ENCODE data around the gene EGFL8. TPM values are rescaled to one million over a fixed set of nuclear protein-coding genes. Genes with fewer than 3 reads are reported as not detected.
A peak's percentile ranks its signal among the peaks of the same experiment; 100 is the strongest.

EGFL8 gene
- total and polyA plus RNA-seq, 4 donors: 1.8 to 8.2 (median 1.9) TPM

GRCh38 chr6:32117461-32117860 is 46.9 kb upstream of the EGFL8 start (continued):
- TF ChIP-seq MAX (IDR thresholded peaks at IDR 0.05) (no peak), CTCF (IDR thresholded peaks at IDR 0.05; ENCODE audit: low read depth, low read length, missing input control) (no peak), FOXA1 (IDR thresholded peaks at IDR 0.05) (no peak), HNF4G (IDR thresholded peaks at IDR 0.05) (no peak), TAF1 (conservative IDR thresholded peaks at IDR 0.05) (no peak), SP1 (IDR thresholded peaks at IDR 0.05) (no peak), NR2F2 (IDR thresholded peaks at IDR 0.05) (no peak), JUND (IDR thresholded peaks at IDR 0.05) (no peak), YY1 (IDR thresholded peaks at IDR 0.05) (no peak)

- no peak overlapping the region for H3K4me3 ChIP-seq (ENCODE audit: low read depth in 1 of 3, low read length in 3 of 3)
- peak; percentile 48 to 69 for TF ChIP-seq HNF4A (conservative IDR thresholded peaks at IDR 0.05)
- TF ChIP-seq RAD21 (IDR thresholded peaks at IDR 0.05): peak; percentile 88 to 92
- peak; percentile 97 for TF ChIP-seq CTCF (IDR thresholded peaks at IDR 0.05; ENCODE audit: low read depth, low read length, missing input control)
- TF ChIP-seq TAF1 (conservative IDR thresholded peaks at IDR 0.05): no peak
- TF ChIP-seq SP1 (IDR thresholded peaks at IDR 0.05): peak; percentile 51
- H3K9ac ChIP-seq (ENCODE audit: low read depth in 1 of 2, low read length in 2 of 2): no peak overlapping the region
- H3K27me3 ChIP-seq (ENCODE audit: control insufficient read depth in 4 of 4, insufficient read depth in 4 of 4, low read length in 3 of 4): no peaks in the 10 kb centered on the region
- peaks cover 13 to 42% (median 33%) of the 10 kb centered on the region in 4 donors for H3K36me3 ChIP-seq (ENCODE audit: control insufficient read depth in 4 of 4, insufficient read depth in 3 of 4, low read depth in 1 of 4, low read length in 3 of 4)
- no peaks in the 10 kb centered on the region for H3K9me3 ChIP-seq (ENCODE audit: control insufficient read depth in 4 of 4, low read length in 3 of 4)
- peak; percentile 88 for DNase-seq (ENCODE audit: low spot score)
- H3K4me1 ChIP-seq (ENCODE audit: control insufficient read depth in 4 of 4, insufficient read depth in 4 of 4, low read length in 3 of 4): peaks cover 0 to 14% (median 11%) of the 10 kb centered on the region in 4 donors
- 13% methylated on average over 17 of the region's 17 CpGs for WGBS
- H3K27ac ChIP-seq (ENCODE audit: low read depth in 1 of 2, low read length in 2 of 2): peak overlapping the region; percentile 49 to 50
Measured at GRCh38 chr6:32118782-32119628, 45.4 kb upstream of the EGFL8 start.

- H3K4me1 ChIP-seq (ENCODE audit: control insufficient read depth in 4 of 4, insufficient read depth in 4 of 4, low read length in 3 of 4): peaks cover 0 to 14% (median 9%) of the 10 kb centered on the region in 4 donors
- H3K27ac ChIP-seq (ENCODE audit: low read depth in 1 of 2, low read length in 2 of 2): no peak overlapping the region
- H3K9me3 ChIP-seq (ENCODE audit: control insufficient read depth in 4 of 4, low read length in 3 of 4): no peaks in the 10 kb centered on the region
- no peaks in the 10 kb centered on the region for H3K27me3 ChIP-seq (ENCODE audit: control insufficient read depth in 4 of 4, insufficient read depth in 4 of 4, low read length in 3 of 4)
- no peak overlapping the region for H3K4me3 ChIP-seq (ENCODE audit: low read depth in 1 of 3, low read length in 3 of 3)
- DNase-seq (ENCODE audit: low spot score): no peak
- peaks cover 13 to 44% (median 37%) of the 10 kb centered on the region in 4 donors for H3K36me3 ChIP-seq (ENCODE audit: control insufficient read depth in 4 of 4, insufficient read depth in 3 of 4, low read depth in 1 of 4, low read length in 3 of 4)
- H3K9ac ChIP-seq (ENCODE audit: low read depth in 1 of 2, low read length in 2 of 2): no peak overlapping the region
- 89% methylated on average over 12 of the region's 12 CpGs for WGBS
- no peak for TF ChIP-seq HNF4A (conservative IDR thresholded peaks at IDR 0.05)
- no peak for TF ChIP-seq NR2F2 (IDR thresholded peaks at IDR 0.05)
- no peak for TF ChIP-seq GABPA (IDR thresholded peaks at IDR 0.05 in 1 of 2, conservative IDR thresholded peaks at IDR 0.05 in 1 of 2)
- TF ChIP-seq TAF1 (conservative IDR thresholded peaks at IDR 0.05): no peak
- TF ChIP-seq RXRA (IDR thresholded peaks at IDR 0.05): no peak
- TF ChIP-seq YY1 (IDR thresholded peaks at IDR 0.05): no peak
- no peak for TF ChIP-seq MAX (IDR thresholded peaks at IDR 0.05)
- TF ChIP-seq ATF3 (IDR thresholded peaks at IDR 0.05): no peak
- no peak for TF ChIP-seq REST (IDR thresholded peaks at IDR 0.05)
- TF ChIP-seq FOXA1 (IDR thresholded peaks at IDR 0.05): no peak
- no peak for TF ChIP-seq EGR1 (IDR thresholded peaks at IDR 0.05; ENCODE audit: low read depth in 2 of 2)
- no peak for TF ChIP-seq CTCF (IDR thresholded peaks at IDR 0.05; ENCODE audit: low read depth, low read length, missing input control)
- TF ChIP-seq JUND (IDR thresholded peaks at IDR 0.05): no peak
- TF ChIP-seq FOXA2 (IDR thresholded peaks at IDR 0.05): no peak
Measured at GRCh38 chr6:32120573-32121059, 43.8 kb upstream of the EGFL8 start.
